GM19193 (cell line): ENCODE measurements around the gene MEIS1.

Experiments used
- POLR2A ChIP-seq: IDR thresholded peaks from 4 replicates; pipeline ENCODE4 v1.6.1; 2011; ENCODE audit not compliant: insufficient read depth, insufficient read length; ENCODE audit errors: extremely low read depth

Gene MEIS1

GRCh38 chr2:66565291-66565690 is 130.4 kb downstream of the MEIS1 start:
- no peak for TF ChIP-seq POLR2A

GRCh38 chr2:66566726-66567399 is 131.9 kb downstream of the MEIS1 start:
- no peak for TF ChIP-seq POLR2A

- TF ChIP-seq POLR2A = no peak
Observed at GRCh38 chr2:66567729-66568128, 132.8 kb downstream of the MEIS1 start.

GRCh38 chr2:66568650-66569300 is 133.8 kb downstream of the MEIS1 start:
- no peak for TF ChIP-seq POLR2A

- TF ChIP-seq POLR2A = no peak
Observed at GRCh38 chr2:66569321-66569851, 134.5 kb downstream of the MEIS1 start.

- TF ChIP-seq POLR2A = no peak
Observed at GRCh38 chr2:66569974-66570373, 135.0 kb downstream of the MEIS1 start.

GRCh38 chr2:66570471-66570870 is 135.5 kb downstream of the MEIS1 start:
- TF ChIP-seq POLR2A = no peak

- TF ChIP-seq POLR2A = no peak
Observed at GRCh38 chr2:66571918-66572317, 137.0 kb downstream of the MEIS1 start.

- no peak for TF ChIP-seq POLR2A
Observed at GRCh38 chr2:66572391-66572790, 137.5 kb downstream of the MEIS1 start.

GRCh38 chr2:66573416-66573815 is 138.5 kb downstream of the MEIS1 start:
- no peak for TF ChIP-seq POLR2A

- TF ChIP-seq POLR2A = no peak
Observed at GRCh38 chr2:66573821-66574233, 138.9 kb downstream of the MEIS1 start.

GRCh38 chr2:66574701-66575624 is 140.0 kb downstream of the MEIS1 start:
- no peak for TF ChIP-seq POLR2A

GRCh38 chr2:66575625-66576310 is 140.8 kb downstream of the MEIS1 start:
- TF ChIP-seq POLR2A = no peak

- no peak for TF ChIP-seq POLR2A
Observed at GRCh38 chr2:66576311-66576560, 141.3 kb downstream of the MEIS1 start.
